ENCODE data around the gene C10orf71.

C10orf71 gene

GRCh38 chr10:49321021-49321420, 22.1 kb downstream of the C10orf71 start:
- no peak for DNase-seq

GRCh38 chr10:49322371-49323170, 23.6 kb downstream of the C10orf71 start:
- no peak for DNase-seq

GRCh38 chr10:49323171-49323895, 24.4 kb downstream of the C10orf71 start:
- DNase-seq, result no peak

- DNase-seq, result no peak
Observed at GRCh38 chr10:49323896-49324270, 24.9 kb downstream of the C10orf71 start.

- DNase-seq, result no peak
Observed at GRCh38 chr10:49324711-49325110, 25.7 kb downstream of the C10orf71 start.

GRCh38 chr10:49325131-49325915, 26.4 kb downstream of the C10orf71 start:
- no peak for DNase-seq

- DNase-seq, result no peak
Observed at GRCh38 chr10:49325916-49326783, 27.2 kb downstream of the C10orf71 start.

- no peak for DNase-seq
Observed at GRCh38 chr10:49327036-49327813, 28.3 kb downstream of the C10orf71 start.

- no peak for DNase-seq
Observed at GRCh38 chr10:49328401-49329145, 29.6 kb downstream of the C10orf71 start.

- no peak for DNase-seq
Observed at GRCh38 chr10:49329146-49329505, 30.2 kb downstream of the C10orf71 start.

- DNase-seq, result no peak
Observed at GRCh38 chr10:49330127-49330665, 31.2 kb downstream of the C10orf71 start.

- DNase-seq, result no peak
Observed at GRCh38 chr10:49331431-49331830, 32.5 kb downstream of the C10orf71 start.

- DNase-seq, result no peak
Observed at GRCh38 chr10:49332333-49332732, 33.4 kb downstream of the C10orf71 start.

GRCh38 chr10:49332768-49333167, 33.8 kb downstream of the C10orf71 start:
- no peak for DNase-seq

GRCh38 chr10:49333192-49333591, 34.2 kb downstream of the C10orf71 start:
- DNase-seq, result no peak

- no peak for DNase-seq
Observed at GRCh38 chr10:49334964-49335363, 36.0 kb downstream of the C10orf71 start.

GRCh38 chr10:49335364-49335972, 36.5 kb downstream of the C10orf71 start:
- DNase-seq, result no peak

- DNase-seq, result no peak
Observed at GRCh38 chr10:49338604-49339003, 39.6 kb downstream of the C10orf71 start.

- no peak for DNase-seq
Observed at GRCh38 chr10:49344840-49345239, 45.9 kb downstream of the C10orf71 start.

GRCh38 chr10:49347342-49347741, 48.4 kb downstream of the C10orf71 start:
- DNase-seq, result no peak

All from NCI-H2029 treated with DMSO at 0.1 percent for 48 hours (cell line).